Measurements from ENCODE around the gene TBCD.

TBCD gene

GRCh38 chr17:82831818-82832200 is 79.9 kb downstream of the TBCD start:
- TF ChIP-seq CTCF (IDR thresholded peaks at IDR 0.05; ENCODE audit: low read depth, low read length) = no peak
- no peak for DNase-seq (ENCODE audit: extremely low read depth, low read depth)

- TF ChIP-seq CTCF (IDR thresholded peaks at IDR 0.05; ENCODE audit: low read depth, low read length) = no peak
- DNase-seq (ENCODE audit: extremely low read depth, low read depth) = no peak
Measured at GRCh38 chr17:82832411-82832810, 80.5 kb downstream of the TBCD start.

GRCh38 chr17:82832881-82833475 is 81.1 kb downstream of the TBCD start:
- no peak for DNase-seq (ENCODE audit: extremely low read depth, low read depth)
- TF ChIP-seq CTCF (IDR thresholded peaks at IDR 0.05; ENCODE audit: low read depth, low read length) = no peak

GRCh38 chr17:82835122-82835521 is 83.3 kb downstream of the TBCD start:
- no peak for DNase-seq (ENCODE audit: extremely low read depth, low read depth)
- TF ChIP-seq CTCF (IDR thresholded peaks at IDR 0.05; ENCODE audit: low read depth, low read length) = no peak

- no peak for DNase-seq (ENCODE audit: extremely low read depth, low read depth)
- TF ChIP-seq CTCF (IDR thresholded peaks at IDR 0.05; ENCODE audit: low read depth, low read length) = no peak
Measured at GRCh38 chr17:82835766-82836512, 84.1 kb downstream of the TBCD start.

- TF ChIP-seq CTCF (IDR thresholded peaks at IDR 0.05; ENCODE audit: low read depth, low read length) = peak; percentile 13
- DNase-seq (ENCODE audit: extremely low read depth, low read depth) = no peak
Measured at GRCh38 chr17:82836823-82837357, 85.0 kb downstream of the TBCD start.

GRCh38 chr17:82837586-82838320 is 85.9 kb downstream of the TBCD start:
- TF ChIP-seq CTCF (IDR thresholded peaks at IDR 0.05; ENCODE audit: low read depth, low read length) = no peak
- no peak for DNase-seq (ENCODE audit: extremely low read depth, low read depth)

Measured in AG09319 (cell line).